ENCODE results near the gene SEC24C.
"Not testable (repeated sequence)": the region's sequence is repeated elsewhere in the genome, so short reads cannot be mapped to it uniquely, and the experiment has no call there.

Gene SEC24C

GRCh38 chr10:73714483-73714882 is 29.7 kb upstream of the SEC24C start:
- not testable (repeated sequence) for H3K4me3 ChIP-seq (ENCODE audit: low read depth, low read length); H3K27me3 ChIP-seq (ENCODE audit: control insufficient read depth, insufficient read depth, low read length); H3K36me3 ChIP-seq (ENCODE audit: control insufficient read depth, insufficient read depth, low read length); H3K9ac ChIP-seq (ENCODE audit: low read depth, low read length); H3K9me3 ChIP-seq (ENCODE audit: control insufficient read depth, insufficient read depth, low read length); H3K4me1 ChIP-seq (ENCODE audit: control insufficient read depth, insufficient read depth, low read length)

GRCh38 chr10:73715179-73716156 is 28.7 kb upstream of the SEC24C start:
- H3K27me3 ChIP-seq (ENCODE audit: control insufficient read depth, insufficient read depth, low read length); H3K4me3 ChIP-seq (ENCODE audit: low read depth, low read length); H3K9ac ChIP-seq (ENCODE audit: low read depth, low read length); H3K9me3 ChIP-seq (ENCODE audit: control insufficient read depth, insufficient read depth, low read length); H3K4me1 ChIP-seq (ENCODE audit: control insufficient read depth, insufficient read depth, low read length); H3K36me3 ChIP-seq (ENCODE audit: control insufficient read depth, insufficient read depth, low read length): not testable (repeated sequence)

GRCh38 chr10:73716251-73716650 is 27.9 kb upstream of the SEC24C start:
- H3K36me3 ChIP-seq (ENCODE audit: control insufficient read depth, insufficient read depth, low read length): no peaks in the 10 kb centered on the region
- no peaks in the 10 kb centered on the region for H3K4me1 ChIP-seq (ENCODE audit: control insufficient read depth, insufficient read depth, low read length)
- no peaks in the 10 kb centered on the region for H3K27me3 ChIP-seq (ENCODE audit: control insufficient read depth, insufficient read depth, low read length)
- no peak overlapping the region for H3K4me3 ChIP-seq (ENCODE audit: low read depth, low read length)
- no peaks in the 10 kb centered on the region for H3K9me3 ChIP-seq (ENCODE audit: control insufficient read depth, insufficient read depth, low read length)
- no peak overlapping the region for H3K9ac ChIP-seq (ENCODE audit: low read depth, low read length)

GRCh38 chr10:73717556-73717955 is 26.6 kb upstream of the SEC24C start:
- Histone ChIP-seq H3K9ac (ENCODE audit: low read depth, low read length) (no peak overlapping the region), H3K9me3 (ENCODE audit: control insufficient read depth, insufficient read depth, low read length) (no peaks in the 10 kb centered on the region), H3K36me3 (ENCODE audit: control insufficient read depth, insufficient read depth, low read length) (no peaks in the 10 kb centered on the region), H3K4me3 (ENCODE audit: low read depth, low read length) (no peak overlapping the region), H3K4me1 (ENCODE audit: control insufficient read depth, insufficient read depth, low read length) (no peaks in the 10 kb centered on the region), H3K27me3 (ENCODE audit: control insufficient read depth, insufficient read depth, low read length) (no peaks in the 10 kb centered on the region)

- not testable (repeated sequence) for H3K9me3 ChIP-seq (ENCODE audit: control insufficient read depth, insufficient read depth, low read length); H3K4me3 ChIP-seq (ENCODE audit: low read depth, low read length); H3K36me3 ChIP-seq (ENCODE audit: control insufficient read depth, insufficient read depth, low read length); H3K4me1 ChIP-seq (ENCODE audit: control insufficient read depth, insufficient read depth, low read length); H3K27me3 ChIP-seq (ENCODE audit: control insufficient read depth, insufficient read depth, low read length); H3K9ac ChIP-seq (ENCODE audit: low read depth, low read length)
Measured at GRCh38 chr10:73720561-73720960, 23.6 kb upstream of the SEC24C start.

- Histone ChIP-seq H3K27me3 (ENCODE audit: control insufficient read depth, insufficient read depth, low read length) (no peaks in the 10 kb centered on the region), H3K36me3 (ENCODE audit: control insufficient read depth, insufficient read depth, low read length) (peaks cover 14% of the 10 kb centered on the region), H3K4me3 (ENCODE audit: low read depth, low read length) (no peak overlapping the region), H3K4me1 (ENCODE audit: control insufficient read depth, insufficient read depth, low read length) (no peaks in the 10 kb centered on the region), H3K9ac (ENCODE audit: low read depth, low read length) (no peak overlapping the region), H3K9me3 (ENCODE audit: control insufficient read depth, insufficient read depth, low read length) (no peaks in the 10 kb centered on the region)
Measured at GRCh38 chr10:73723516-73723915, 20.7 kb upstream of the SEC24C start.

GRCh38 chr10:73729781-73730152 is 14.4 kb upstream of the SEC24C start:
- H3K27me3 ChIP-seq (ENCODE audit: control insufficient read depth, insufficient read depth, low read length): not testable (repeated sequence)
- H3K36me3 ChIP-seq (ENCODE audit: control insufficient read depth, insufficient read depth, low read length): peaks cover 22% of the 10 kb centered on the region

GRCh38 chr10:73730153-73730906 is 13.8 kb upstream of the SEC24C start:
- peak overlapping the region; percentile 95 for H3K4me3 ChIP-seq (ENCODE audit: low read depth, low read length)
- no peaks in the 10 kb centered on the region for H3K27me3 ChIP-seq (ENCODE audit: control insufficient read depth, insufficient read depth, low read length)

More at GRCh38 chr10:73729781-73730152, 14.4 kb upstream of the SEC24C start:
- not testable (repeated sequence) for H3K9me3 ChIP-seq (ENCODE audit: control insufficient read depth, insufficient read depth, low read length); H3K4me1 ChIP-seq (ENCODE audit: control insufficient read depth, insufficient read depth, low read length)
- Histone ChIP-seq H3K4me3 (ENCODE audit: low read depth, low read length) (peak overlapping the region; percentile 95), H3K9ac (ENCODE audit: low read depth, low read length) (peak overlapping the region; percentile 90)

GRCh38 chr10:73731588-73732375 is 12.4 kb upstream of the SEC24C start:
- Histone ChIP-seq H3K4me3 (ENCODE audit: low read depth, low read length) (no peak overlapping the region), H3K9ac (ENCODE audit: low read depth, low read length) (no peak overlapping the region), H3K9me3 (ENCODE audit: control insufficient read depth, insufficient read depth, low read length) (no peaks in the 10 kb centered on the region), H3K4me1 (ENCODE audit: control insufficient read depth, insufficient read depth, low read length) (no peaks in the 10 kb centered on the region), H3K27me3 (ENCODE audit: control insufficient read depth, insufficient read depth, low read length) (no peaks in the 10 kb centered on the region), H3K36me3 (ENCODE audit: control insufficient read depth, insufficient read depth, low read length) (peaks cover 11% of the 10 kb centered on the region)

More at GRCh38 chr10:73730153-73730906, 13.8 kb upstream of the SEC24C start:
- Histone ChIP-seq H3K9ac (ENCODE audit: low read depth, low read length) (peak overlapping the region; percentile 90), H3K9me3 (ENCODE audit: control insufficient read depth, insufficient read depth, low read length) (no peaks in the 10 kb centered on the region), H3K4me1 (ENCODE audit: control insufficient read depth, insufficient read depth, low read length) (no peaks in the 10 kb centered on the region), H3K36me3 (ENCODE audit: control insufficient read depth, insufficient read depth, low read length) (peaks cover 21% of the 10 kb centered on the region)

GRCh38 chr10:73732426-73732825 is 11.7 kb upstream of the SEC24C start:
- peaks cover 8% of the 10 kb centered on the region for H3K36me3 ChIP-seq (ENCODE audit: control insufficient read depth, insufficient read depth, low read length)
- H3K4me1 ChIP-seq (ENCODE audit: control insufficient read depth, insufficient read depth, low read length): no peaks in the 10 kb centered on the region
- H3K9me3 ChIP-seq (ENCODE audit: control insufficient read depth, insufficient read depth, low read length): no peaks in the 10 kb centered on the region
- no peak overlapping the region for H3K4me3 ChIP-seq (ENCODE audit: low read depth, low read length)
- no peaks in the 10 kb centered on the region for H3K27me3 ChIP-seq (ENCODE audit: control insufficient read depth, insufficient read depth, low read length)
- H3K9ac ChIP-seq (ENCODE audit: low read depth, low read length): no peak overlapping the region

GRCh38 chr10:73732931-73733623 is 11.1 kb upstream of the SEC24C start:
- no peak overlapping the region for H3K4me3 ChIP-seq (ENCODE audit: low read depth, low read length)
- H3K9me3 ChIP-seq (ENCODE audit: control insufficient read depth, insufficient read depth, low read length): no peaks in the 10 kb centered on the region
- H3K4me1 ChIP-seq (ENCODE audit: control insufficient read depth, insufficient read depth, low read length): no peaks in the 10 kb centered on the region
- H3K27me3 ChIP-seq (ENCODE audit: control insufficient read depth, insufficient read depth, low read length): no peaks in the 10 kb centered on the region
- no peak overlapping the region for H3K9ac ChIP-seq (ENCODE audit: low read depth, low read length)
- peaks cover 8% of the 10 kb centered on the region for H3K36me3 ChIP-seq (ENCODE audit: control insufficient read depth, insufficient read depth, low read length)

Measured in iPS-15b (cell line).